SK-N-SH (cell line): ENCODE results near the gene INSM2. TPM values are rescaled to one million over a fixed set of nuclear protein-coding genes. Genes with fewer than 3 reads are reported as not detected.
A peak's percentile ranks its signal among the peaks of the same experiment; 100 is the strongest.

Experiments
- CTCF ChIA-PET: fragments of 300-600, 350-600 bp; formaldehyde crosslinking; extraction: SDS; loops from one replicate; lab custom pipeline; 2021; lab: Yijun Ruan, JAX
- POLR2A ChIA-PET: fragments of 350-600 bp; sonication (Branson Sonifier 250); formaldehyde crosslinking; extraction: SDS; loops from one replicate; lab custom pipeline; 2020; ENCODE audit warnings: antibody characterized with exemption, inconsistent platforms; lab: Yijun Ruan, JAX
- DNase-seq: peaks from one replicate; pipeline ENCODE4 v3.0.0; 2012
- H2AFZ ChIP-seq: fragments of 200-600 bp; sonication (generic); 2 replicates; pipeline ENCODE4 v1.8.1; 2016; ENCODE audit warnings: antibody characterized with exemption, mild to moderate bottlenecking, low read depth
- H3F3A ChIP-seq: fragments of 200-600 bp; sonication (generic); replicated peaks from 2 replicates; pipeline ENCODE3; 2016; ENCODE audit warnings: antibody characterized with exemption, mild to moderate bottlenecking; ENCODE audit not compliant: insufficient read depth
- H3K27ac ChIP-seq, 2 experiments: fragments of 200-500 bp in 1 of 2; fragments of 200-600 bp in 1 of 2; sonication (Bioruptor generic) in 1 of 2; sonication (generic), shearing (Covaris generic) in 1 of 2; 2 replicates each; pipeline versions ENCODE4 v1.5.1 to v1.6.1; 2014 to 2016; ENCODE audit warnings: low read depth in 2 of 2, inconsistent platforms in 1 of 2, low read length in 1 of 2, mild to moderate bottlenecking in 1 of 2, mixed read lengths in 1 of 2
- H3K27me3 ChIP-seq: fragments of 200-600 bp; sonication (generic), shearing (Covaris generic); 2 replicates; pipeline ENCODE4 v1.6.1; 2016; ENCODE audit warnings: mixed run types; ENCODE audit not compliant: insufficient read depth
- H3K36me3 ChIP-seq, 2 experiments: fragments of 200-500 bp in 1 of 2; fragments of 200-600 bp in 1 of 2; sonication (Bioruptor generic) in 1 of 2; sonication (generic) in 1 of 2; replicated peaks in 1 of 2; 2 replicates each; pipeline versions ENCODE3 to v1.5.1; 2014 to 2016; ENCODE audit warnings: low read length in 1 of 2, mild to moderate bottlenecking in 1 of 2; ENCODE audit not compliant: insufficient read depth in 2 of 2, control insufficient read depth in 1 of 2
- H3K4me1 ChIP-seq, 2 experiments: fragments of 200-500 bp in 1 of 2; fragments of 200-600 bp in 1 of 2; sonication (Bioruptor generic) in 1 of 2; sonication (generic), shearing (Covaris generic) in 1 of 2; 2 replicates each; pipeline versions ENCODE4 v1.5.1 to v1.6.1; 2014 to 2016; ENCODE audit warnings: low read depth in 1 of 2, low read length in 1 of 2, mixed run types in 1 of 2; ENCODE audit not compliant: insufficient read depth in 2 of 2, control insufficient read depth in 1 of 2
- H3K4me2 ChIP-seq: fragments of 200-600 bp; sonication (generic), shearing (Covaris generic); 2 replicates; pipeline ENCODE4 v1.6.1; 2017; ENCODE audit warnings: mixed run types
- H3K4me3 ChIP-seq, 2 experiments: fragments of 200-500 bp in 1 of 2; fragments of 200-600 bp in 1 of 2; sonication (Bioruptor generic) in 1 of 2; sonication (generic), shearing (Covaris generic) in 1 of 2; 2 replicates each; pipeline versions ENCODE4 v1.5.1 to v1.8.1; 2014 to 2016; ENCODE audit warnings: low read depth in 2 of 2, inconsistent platforms in 1 of 2, low read length in 1 of 2, mild to moderate bottlenecking in 1 of 2, mixed read lengths in 1 of 2, moderate library complexity in 1 of 2
- H3K79me2 ChIP-seq: fragments of 200-600 bp; sonication (generic); 2 replicates; pipeline ENCODE4 v1.8.1; 2017; ENCODE audit warnings: mild to moderate bottlenecking; ENCODE audit not compliant: insufficient read depth
- H3K9ac ChIP-seq: fragments of 200-600 bp; sonication (generic); 2 replicates; pipeline ENCODE4 v1.6.1; 2017; ENCODE audit warnings: mixed run types
- H3K9me2 ChIP-seq: fragments of 200-600 bp; sonication (generic); 2 replicates; pipeline ENCODE4 v1.6.1; 2017; ENCODE audit warnings: mixed run types
- H3K9me3 ChIP-seq: fragments of 200-600 bp; sonication (generic); 2 replicates; pipeline ENCODE4 v1.6.1; 2017; ENCODE audit warnings: mixed run types, mild to moderate bottlenecking, moderate library complexity
- H4K20me1 ChIP-seq: fragments of 200-600 bp; sonication (generic); 2 replicates; pipeline ENCODE4 v1.6.1; 2017; ENCODE audit warnings: mild to moderate bottlenecking, mixed run types; ENCODE audit not compliant: insufficient read depth
- CHD2 ChIP-seq: fragments of 150-350 bp; IDR thresholded peaks from 2 replicates; pipeline ENCODE4 v1.6.1; 2018; ENCODE audit warnings: low read length; ENCODE audit not compliant: partially characterized antibody
- EP300 ChIP-seq, 2 experiments: IDR thresholded peaks; 2 replicates each; pipeline versions ENCODE4 v1.4.0 to v1.6.1; 2012; ENCODE audit warnings: borderline replicate concordance in 1 of 2, low read depth in 1 of 2, low read length in 1 of 2
- EZH2phosphoT487 ChIP-seq: fragments of 200-600 bp; sonication (generic); IDR thresholded peaks from 2 replicates; pipeline ENCODE4 v1.6.1; 2017; ENCODE audit warnings: low read depth, mixed run types, mild to moderate bottlenecking, antibody characterized with exemption, moderate library complexity, borderline replicate concordance
- FOSL2 ChIP-seq: IDR thresholded peaks from 2 replicates; pipeline ENCODE4 v1.4.0; 2012; ENCODE audit warnings: low read depth, mild to moderate bottlenecking, moderate library complexity, borderline replicate concordance
- FOXJ3 ChIP-seq: sonication (generic); formaldehyde crosslinking; IDR thresholded peaks from 2 replicates; pipeline ENCODE4 v1.5.1; 2020; ENCODE audit warnings: mild to moderate bottlenecking, missing genetic modification reagents
- GABPA ChIP-seq: IDR thresholded peaks from 2 replicates; pipeline ENCODE4 v1.4.0; 2012; ENCODE audit warnings: low read depth, mild to moderate bottlenecking
- GATA2 ChIP-seq: sonication (generic); formaldehyde crosslinking; IDR thresholded peaks from 2 replicates; pipeline ENCODE4 v1.5.0; 2020; ENCODE audit warnings: mild to moderate bottlenecking, missing genetic modification reagents
- JUND ChIP-seq: IDR thresholded peaks from 2 replicates; pipeline ENCODE4 v1.4.0; 2012
- MXI1 ChIP-seq: IDR thresholded peaks from 2 replicates; pipeline ENCODE4 v1.6.1; 2012; ENCODE audit warnings: mild to moderate bottlenecking, low read depth, low read length, improper control_type of control experiment
- NFIC ChIP-seq: IDR thresholded peaks from 2 replicates; pipeline ENCODE4 v1.4.0; 2012; ENCODE audit warnings: borderline replicate concordance
- NRF1 ChIP-seq: IDR thresholded peaks from 2 replicates; pipeline ENCODE4 v1.6.1; 2012; ENCODE audit warnings: low read depth, mild to moderate bottlenecking, low read length
- PBX3 ChIP-seq: IDR thresholded peaks from 2 replicates; pipeline ENCODE4; 2012
- RCOR1 ChIP-seq: fragments of 150-350 bp; IDR thresholded peaks from 2 replicates; pipeline ENCODE4 v1.6.1; 2017; ENCODE audit warnings: antibody characterized with exemption, low read length
- RFX5 ChIP-seq: IDR thresholded peaks from 2 replicates; pipeline ENCODE4 v1.6.1; 2012; ENCODE audit warnings: mild to moderate bottlenecking, improper control_type of control experiment, low read length
- RXRA ChIP-seq: IDR thresholded peaks from 2 replicates; pipeline ENCODE4 v1.4.0; 2012; ENCODE audit warnings: low read depth, mild to moderate bottlenecking, borderline replicate concordance
- TCF12 ChIP-seq: IDR thresholded peaks from 2 replicates; pipeline ENCODE4 v1.4.0; 2012
- TEAD4 ChIP-seq: IDR thresholded peaks from 2 replicates; pipeline ENCODE4 v1.4.0; 2012; ENCODE audit warnings: mild to moderate bottlenecking, borderline replicate concordance; ENCODE audit not compliant: insufficient read depth
- YY1 ChIP-seq: IDR thresholded peaks from 2 replicates; pipeline ENCODE4 v1.4.0; 2012; ENCODE audit warnings: low read depth, mild to moderate bottlenecking
- WGBS: methylation state at CpG from one replicate; pipeline ENCODE4 v1.1.6; 2017; ENCODE audit warnings: low lambda C conversion rate; 5-methylcytosine and 5-hydroxymethylcytosine counted together
- polyA plus RNA-seq, 3 experiments: library from polyadenylated mRNA; depleted of rRNA; stranded (reverse); fragments of >200 nt; gene quantifications; 2 replicates each; pipeline ENCODE4 v1.2.3, GENCODE V29; 2012

Gene INSM2
- polyA plus RNA-seq, 1 of the 3 experiments (the other 2 are of a cell fraction) = 0.15 TPM

DNA sequence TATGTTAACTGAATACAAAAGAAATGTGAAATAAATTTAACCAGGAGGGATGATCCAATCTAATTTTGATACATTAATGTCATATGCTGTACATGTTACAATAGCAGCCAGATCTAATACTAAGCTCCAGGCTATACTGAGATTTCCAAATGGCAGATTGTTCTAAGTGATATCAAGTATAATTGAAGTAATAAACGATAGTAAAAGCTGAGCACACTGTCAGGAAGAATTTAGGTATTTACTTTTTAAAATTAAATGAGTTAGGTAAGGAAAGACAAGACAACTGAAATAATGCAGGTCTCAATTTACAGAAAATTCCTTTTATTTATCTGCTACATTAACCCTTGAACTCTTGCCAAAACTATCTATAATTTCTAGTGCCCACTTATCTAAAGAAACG lies 39.9 kb downstream of the INSM2 start:
- H3K4me2 ChIP-seq = no peak overlapping the region
- H3K9me3 ChIP-seq = no peaks in the 10 kb centered on the region
- ChIA-PET CTCF (interaction anchor here (1.0 to 2.0 kb wide), 5 partner anchors 16 to 40 kb away, joined by 3 to 10 read pairs (median 4); partner anchors contain the start of gene INSM2), POLR2A (interaction anchor here (0.8 to 2.9 kb wide), 4 partner anchors 15 to 39 kb away, joined by 4 to 19 read pairs (median 7); partner anchors contain the start of gene INSM2)
- peaks cover 0 to 16% of the 10 kb centered on the region in 2 experiments; a peak in 2 of 4 replicates for H3K4me1 ChIP-seq
- H3K27me3 ChIP-seq = no peaks in the 10 kb centered on the region
- WGBS = 24% methylated on average over 2 of the region's 2 CpGs
- no peak overlapping the region for H2AFZ ChIP-seq
- H3K4me3 ChIP-seq = no peak overlapping the region
- TF ChIP-seq TCF12 (peak; percentile 78), MXI1 (peak; percentile 57; the same call in 1 of the 2 replicates), RFX5 (no peak), CHD2 (peak; percentile 66), FOXJ3 (CRISPR knock-in tag) (peak; percentile 98), GABPA (no peak), JUND (0 out of 2 replicates have a peak, but pooled peaks have one; percentile 5), EP300 (IDR thresholded peaks at IDR 0.05; ENCODE audit: borderline replicate concordance in 1 of 2, low read depth in 1 of 2, low read length in 1 of 2) (peak; percentile 18 to 99; a peak in 3 of 4 replicates), GATA2 (peak; percentile 98), NFIC (0 out of 2 replicates have a peak, but pooled peaks have one; percentile 5), PBX3 (peak; percentile 24; the same call in 1 of the 2 replicates), RXRA (no peak), EZH2phosphoT487 (no peak), TEAD4 (peak; percentile 86), RCOR1 (peak; percentile 89), YY1 (no peak)
- H3F3A ChIP-seq = no peaks in the 10 kb centered on the region
- H3K9me2 ChIP-seq = no peaks in the 10 kb centered on the region
- H3K79me2 ChIP-seq = no peaks in the 10 kb centered on the region
- peak overlapping the region in 1 of 2 experiments; percentile 97; a peak in 2 of 4 replicates for H3K27ac ChIP-seq
- no peaks in the 10 kb centered on the region for H4K20me1 ChIP-seq
- no peak overlapping the region for H3K9ac ChIP-seq
- peaks cover 4 to 12% of the 10 kb centered on the region in 2 experiments for H3K36me3 ChIP-seq
- peak; percentile 66 for DNase-seq

- CTCF ChIA-PET = interaction anchor here (0.5 to 1.5 kb wide), 2 partner anchors 110 to 153 kb away, joined by 3 read pairs; no protein-coding TSS in a partner anchor
- POLR2A ChIA-PET = no interaction called here
These were observed 42.3 kb downstream of the INSM2 start for GRCh38 chr14:35576260-35576659.

More at GRCh38 chr14:35576260-35576659, 42.3 kb downstream of the INSM2 start:
- no peaks in the 10 kb centered on the region for H3K9me3 ChIP-seq
- no peaks in the 10 kb centered on the region for H3K27me3 ChIP-seq
- peaks cover 4 to 5% of the 10 kb centered on the region in 2 experiments for H3K36me3 ChIP-seq
- TF ChIP-seq TCF12 (no peak), FOSL2 (no peak), NRF1 (no peak)
- H3K79me2 ChIP-seq = no peaks in the 10 kb centered on the region
- peaks cover 0 to 16% of the 10 kb centered on the region in 2 experiments; a peak in 2 of 4 replicates for H3K4me1 ChIP-seq
- no peak overlapping the region for H3K4me3 ChIP-seq
- no peak overlapping the region for H2AFZ ChIP-seq
- no peak overlapping the region for H3K4me2 ChIP-seq
- no peaks in the 10 kb centered on the region for H3F3A ChIP-seq
- H3K9me2 ChIP-seq = no peaks in the 10 kb centered on the region
- DNase-seq = no peak
- no peaks in the 10 kb centered on the region for H4K20me1 ChIP-seq
- H3K9ac ChIP-seq = no peak overlapping the region
- H3K27ac ChIP-seq = peak overlapping the region in 1 of 2 experiments; percentile 81; a peak in 2 of 4 replicates
